Lung (tissue), 4 donors: ENCODE data around the gene CCDC60. TPM values are rescaled to one million over a fixed set of nuclear protein-coding genes. Genes with fewer than 3 reads are reported as not detected.

ENCODE experiments used
- polyA plus RNA-seq, 2 donors: library from polyadenylated mRNA; stranded (reverse); fragments of 200-250 nt; gene quantifications; one replicate each; pipeline ENCODE4 v1.2.1, GENCODE V29; 2013
- total RNA-seq, 2 donors: library from RNA; depleted of rRNA in 1 of 2; stranded (reverse); fragments of >200 nt in 1 of 2; gene quantifications; one replicate each; pipeline ENCODE4 v1.2.1, GENCODE V29; 2014 to 2021
- donor health status: Bipolar disorder and iron deficiency.
- donor health status: healthy.
- donor health status: DM: yes; HTN: yes; CAD: no.

CCDC60 gene
- total and polyA plus RNA-seq, 4 donors: 2.1 to 7.6 (median 3.5) TPM

Other genes starting within 250 kb of the CCDC60 start
- 10 to 100 TPM; 34.4 to 49.1 TPM for gene HSPB8, start 155.8 kb upstream of the CCDC60 start, total RNA-seq
- 10 to 100 TPM; 38.1 to 43.4 TPM for gene HSPB8, start 155.8 kb upstream of the CCDC60 start, polyA plus RNA-seq